Gastroesophageal sphincter (tissue), 3 donors: ENCODE results near the gene ALDH2.

Source experiments
- CTCF ChIP-seq, 4 experiments: fragments of 200-600 bp in 2 of 4; fragments of 450-650 bp in 2 of 4; sonication (generic) in 1 of 4; IDR thresholded peaks; one replicate each; pipeline ENCODE4 v1.5.1; 2017 to 2019; ENCODE audit warnings: antibody characterized with exemption in 4 of 4, mild to moderate bottlenecking in 2 of 4, moderate library complexity in 2 of 4
- EP300 ChIP-seq: sonication (generic); formaldehyde crosslinking; IDR thresholded peaks from one replicate; pipeline ENCODE4 v1.6.1; 2017; ENCODE audit warnings: antibody characterized with exemption, mild to moderate bottlenecking
- POLR2A ChIP-seq, 2 donors: fragments of 450-650 bp; IDR thresholded peaks; one replicate each; pipeline ENCODE4 v1.6.1; 2017; ENCODE audit warnings: antibody characterized with exemption in 2 of 2, mild to moderate bottlenecking in 2 of 2, moderate library complexity in 1 of 2
- POLR2AphosphoS5 ChIP-seq: sonication (generic); formaldehyde crosslinking; IDR thresholded peaks from one replicate; pipeline ENCODE4 v1.6.1; 2017; ENCODE audit warnings: antibody characterized with exemption

DNA sequence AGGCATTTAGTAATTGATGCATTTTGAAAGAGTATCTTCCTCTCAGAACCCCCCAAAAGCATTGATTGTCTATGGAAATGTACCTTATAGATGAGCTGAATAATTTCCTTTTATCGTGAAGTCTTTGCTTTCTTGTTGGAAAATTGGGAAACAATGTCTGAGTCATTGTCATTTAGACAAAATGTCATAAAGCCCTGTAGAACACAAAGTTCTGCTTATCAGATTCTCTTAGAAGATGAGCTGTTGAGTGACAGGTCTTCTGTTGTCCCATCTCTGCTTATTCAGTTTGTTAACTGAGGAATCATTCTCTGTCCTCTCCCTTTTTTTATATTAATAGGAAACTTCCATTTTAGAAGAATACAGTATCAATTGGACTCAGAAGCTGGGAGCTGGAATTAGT is 98.2 kb downstream of the ALDH2 start:
- TF ChIP-seq CTCF (IDR thresholded peaks at IDR 0.05): no peak
- no peak for TF ChIP-seq EP300
- TF ChIP-seq POLR2AphosphoS5: no peak
- no peak for TF ChIP-seq POLR2A (IDR thresholded peaks at IDR 0.05)
